ENCODE results near the gene RPL29. TPM values are rescaled to one million over a fixed set of nuclear protein-coding genes. Genes with fewer than 3 reads are reported as not detected.

Gene RPL29
- total RNA-seq, 1 donor from 2014 or later = 1,690 TPM

GRCh38 chr3:51954105-51954504, 41.6 kb downstream of the RPL29 start:
- Mint-ChIP-seq H3K27me3 (peaks cover 44% of the 10 kb centered on the region), H3K4me1 (ENCODE audit: unreplicated experiment) (peaks cover 14% of the 10 kb centered on the region), H3K27ac (peak overlapping the region; percentile 4), H3K9me3 (no peaks in the 10 kb centered on the region), H3K36me3 (peaks cover 4% of the 10 kb centered on the region), H3K4me3 (peak overlapping the region; percentile 37)
- no peak for TF ChIP-seq CTCF (conservative IDR thresholded peaks at IDR 0.05)
- DNase-seq (ENCODE audit: extremely low spot score, unreplicated experiment) = no peak

- Mint-ChIP-seq H3K4me1 (ENCODE audit: unreplicated experiment) (peaks cover 20% of the 10 kb centered on the region), H3K4me3 (peak overlapping the region; percentile 7)
These were observed 42.2 kb downstream of the RPL29 start for GRCh38 chr3:51953445-51953844.

GRCh38 chr3:51950899-51951298, 44.8 kb downstream of the RPL29 start:
- H3K9me3 Mint-ChIP-seq = no peaks in the 10 kb centered on the region
- no peak for TF ChIP-seq CTCF (conservative IDR thresholded peaks at IDR 0.05)
- H3K36me3 Mint-ChIP-seq = no peaks in the 10 kb centered on the region
- H3K27ac Mint-ChIP-seq = no peak overlapping the region
- no peak for DNase-seq (ENCODE audit: extremely low spot score, unreplicated experiment)
- peaks cover 41% of the 10 kb centered on the region for H3K27me3 Mint-ChIP-seq
- peaks cover 22% of the 10 kb centered on the region for H3K4me1 Mint-ChIP-seq (ENCODE audit: unreplicated experiment)
- no peak overlapping the region for H3K4me3 Mint-ChIP-seq

More at GRCh38 chr3:51953445-51953844, 42.2 kb downstream of the RPL29 start:
- H3K9me3 Mint-ChIP-seq = no peaks in the 10 kb centered on the region
- peaks cover 44% of the 10 kb centered on the region for H3K27me3 Mint-ChIP-seq
- H3K27ac Mint-ChIP-seq = no peak overlapping the region
- peaks cover 4% of the 10 kb centered on the region for H3K36me3 Mint-ChIP-seq
- DNase-seq (ENCODE audit: extremely low spot score, unreplicated experiment) = no peak
- no peak for TF ChIP-seq CTCF (conservative IDR thresholded peaks at IDR 0.05)

GRCh38 chr3:51949121-51949520, 46.6 kb downstream of the RPL29 start:
- Mint-ChIP-seq H3K9me3 (no peaks in the 10 kb centered on the region), H3K27me3 (peaks cover 32% of the 10 kb centered on the region), H3K4me1 (ENCODE audit: unreplicated experiment) (peaks cover 20% of the 10 kb centered on the region), H3K36me3 (no peaks in the 10 kb centered on the region), H3K4me3 (no peak overlapping the region), H3K27ac (no peak overlapping the region)
- no peak for DNase-seq (ENCODE audit: extremely low spot score, unreplicated experiment)
- TF ChIP-seq CTCF (conservative IDR thresholded peaks at IDR 0.05) = no peak

- Mint-ChIP-seq H3K27ac (peak overlapping the region; percentile 6), H3K36me3 (no peaks in the 10 kb centered on the region), H3K27me3 (peaks cover 22% of the 10 kb centered on the region), H3K4me1 (ENCODE audit: unreplicated experiment) (peaks cover 10% of the 10 kb centered on the region), H3K9me3 (no peaks in the 10 kb centered on the region), H3K4me3 (no peak overlapping the region)
- TF ChIP-seq CTCF (conservative IDR thresholded peaks at IDR 0.05) = no peak
- no peak for DNase-seq (ENCODE audit: extremely low spot score, unreplicated experiment)
These were observed 47.6 kb downstream of the RPL29 start for GRCh38 chr3:51948016-51948580.

All from type B pancreatic cell (in vitro differentiated cells).